ENCODE measurements around the gene ECHS1.
A peak's percentile ranks its signal among the peaks of the same experiment; 100 is the strongest.
"Not testable (repeated sequence)": the region's sequence is repeated elsewhere in the genome, so short reads cannot be mapped to it uniquely, and the experiment has no call there.

ECHS1 gene

GRCh38 chr10:133377025-133377817 lies 4.1 kb upstream of the ECHS1 start:
- DNase-seq = no peak

GRCh38 chr10:133376183-133376582 lies 3.0 kb upstream of the ECHS1 start:
- DNase-seq = not testable (repeated sequence)

- DNase-seq = no peak
Observed at GRCh38 chr10:133375357-133376115, 2.4 kb upstream of the ECHS1 start.

GRCh38 chr10:133372507-133372906 lies 647 bp downstream of the ECHS1 start:
- no peak for DNase-seq

GRCh38 chr10:133370030-133370786 lies 2.9 kb downstream of the ECHS1 start:
- no peak for DNase-seq

- DNase-seq = no peak
Observed at GRCh38 chr10:133368153-133368552, 5.0 kb downstream of the ECHS1 start.

GRCh38 chr10:133367461-133367860 lies 5.7 kb downstream of the ECHS1 start:
- DNase-seq = not testable (repeated sequence)

GRCh38 chr10:133366751-133367150 lies 6.4 kb downstream of the ECHS1 start:
- DNase-seq = no peak

GRCh38 chr10:133366130-133366478 lies 7.0 kb downstream of the ECHS1 start:
- DNase-seq = no peak

- DNase-seq = no peak
Observed at GRCh38 chr10:133365461-133366129, 7.6 kb downstream of the ECHS1 start.

GRCh38 chr10:133364645-133365431 lies 8.3 kb downstream of the ECHS1 start:
- DNase-seq = no peak

- no peak for DNase-seq
Observed at GRCh38 chr10:133362846-133363245, 10.3 kb downstream of the ECHS1 start.

GRCh38 chr10:133361773-133362441 lies 11.2 kb downstream of the ECHS1 start:
- no peak for DNase-seq

- DNase-seq = no peak
Observed at GRCh38 chr10:133361227-133361626, 11.9 kb downstream of the ECHS1 start.

- DNase-seq = no peak
Observed at GRCh38 chr10:133359972-133360610, 13.1 kb downstream of the ECHS1 start.

GRCh38 chr10:133359554-133359971 lies 13.6 kb downstream of the ECHS1 start:
- DNase-seq = no peak

- DNase-seq = no peak
Observed at GRCh38 chr10:133358925-133359310, 14.2 kb downstream of the ECHS1 start.

- no peak for DNase-seq
Observed at GRCh38 chr10:133358162-133358924, 14.8 kb downstream of the ECHS1 start.

- peak; percentile 61 for DNase-seq
Observed at GRCh38 chr10:133357285-133358161, 15.6 kb downstream of the ECHS1 start, which contains the start of gene FUOM. TSS of gene FUOM (minus strand) at chr10:133358019. CDS start at chr10:133358007, 12 bp downstream.

All from activated CD4-positive, alpha-beta T cell treated with anti-CD3 and anti-CD28 coated beads, Interleukin-2, amount 50 U/mL, for 16 hours (primary cell).